A549 (cell line): ENCODE results near the gene TMTC2. TPM values are rescaled to one million over a fixed set of nuclear protein-coding genes. Genes with fewer than 3 reads are reported as not detected.

Experiments
- ATAC-seq, 2 experiments: fragments of 200-7000 bp in 1 of 2; fragments of >200 bp in 1 of 2; cut with Nextera tagmentation in 1 of 2; cut with Tn5 transposase in 1 of 2; 3 replicates each; pipeline versions ENCODE4 v1.8.0 to v1.9.1; 2018 to 2020; ENCODE audit warnings: mild to moderate bottlenecking in 1 of 2, moderate library complexity in 1 of 2
- CTCF ChIA-PET: fragments of 300-600 bp; sonication (Branson Sonifier 250); formaldehyde crosslinking; extraction: SDS; loops from one replicate; lab custom pipeline; 2021; ENCODE audit warnings: antibody characterized with exemption, inconsistent platforms; lab: Yijun Ruan, JAX
- POLR2A ChIA-PET: fragments of 350-600 bp; formaldehyde crosslinking; extraction: SDS; loops from one replicate; lab custom pipeline; 2021; ENCODE audit warnings: antibody characterized with exemption, inconsistent platforms; lab: Yijun Ruan, JAX
- DNase-seq, 2 experiments: peaks; one replicate each; pipeline versions ENCODE4 v3.0.0 to v3.0.0-alpha.2; 2011 to 2016; ENCODE audit warnings: low read depth in 1 of 2, low spot score in 1 of 2
- FAIRE-seq: peaks from 2 replicates; lab custom pipeline; 2011; peaks lifted over from hg19 to GRCh38; lab: Jason Lieb, UNC
- H3K27ac ChIP-seq, 2 experiments: fragments of >200 bp; sonication (Bioruptor Twin); formaldehyde crosslinking; 3 replicates each; pipeline ENCODE4 v1.5.1; 2016 to 2017
- H3K4me1 ChIP-seq: fragments of >200 bp; sonication (Bioruptor Twin); formaldehyde crosslinking; 3 replicates; pipeline ENCODE4 v1.6.1; 2016
- H3K4me2 ChIP-seq: fragments of >200 bp; sonication (Bioruptor Twin); formaldehyde crosslinking; 3 replicates; pipeline ENCODE4 v1.6.1; 2016
- H3K4me3 ChIP-seq: fragments of >200 bp; sonication (Bioruptor Twin); formaldehyde crosslinking; 3 replicates; pipeline ENCODE4 v1.5.1; 2016
- H3K9me3 ChIP-seq: fragments of >200 bp; sonication (Bioruptor Twin); formaldehyde crosslinking; 3 replicates; pipeline ENCODE4 v1.6.1; 2016
- ATOH8 ChIP-seq: fragments of 250-450 bp; sonication (Bioruptor Pico); IDR thresholded peaks from 2 replicates; pipeline ENCODE4 v1.5.0; 2020; ENCODE audit warnings: low read depth, mild to moderate bottlenecking, moderate library complexity
- BHLHE40 ChIP-seq: IDR thresholded peaks from 2 replicates; pipeline ENCODE4 v1.6.1; 2012; ENCODE audit warnings: low read depth, low read length, inconsistent platforms
- CEBPB ChIP-seq, 2 experiments: fragments of >200 bp in 1 of 2; sonication (Bioruptor Twin) in 1 of 2; formaldehyde crosslinking in 1 of 2; IDR thresholded peaks; 2 replicates each; pipeline ENCODE4 v1.6.1; 2012 to 2016
- CHD4 ChIP-seq: fragments of 200-600 bp; sonication (generic); IDR thresholded peaks from 2 replicates; pipeline ENCODE4 v1.6.1; 2016; ENCODE audit warnings: antibody characterized with exemption, mild to moderate bottlenecking, borderline replicate concordance
- EHF ChIP-seq: fragments of 250-450 bp; sonication (Bioruptor Pico); IDR thresholded peaks from 2 replicates; pipeline ENCODE4 v1.5.0; 2020; ENCODE audit warnings: mild to moderate bottlenecking
- ELK1 ChIP-seq: fragments of 150-350 bp; IDR thresholded peaks from 2 replicates; pipeline ENCODE4 v1.6.1; 2014; ENCODE audit warnings: low read depth, mild to moderate bottlenecking, low read length
- EP300 ChIP-seq, 2 experiments: fragments of >200 bp; sonication (Bioruptor Twin); formaldehyde crosslinking; IDR thresholded peaks; 2 replicates in 1 of 2; 3 replicates in 1 of 2; pipeline ENCODE4 v1.6.1; 2016 to 2017
- ESRRA ChIP-seq: fragments of 150-350 bp; IDR thresholded peaks from 2 replicates; pipeline ENCODE4 v1.6.1; 2014; ENCODE audit warnings: mild to moderate bottlenecking, low read length, borderline replicate concordance
- FOSL2 ChIP-seq, 2 experiments: fragments of 450-650 bp in 1 of 2; fragments of >200 bp in 1 of 2; sonication (Bioruptor Twin) in 1 of 2; formaldehyde crosslinking; IDR thresholded peaks; 2 replicates each; pipeline versions ENCODE4 v1.5.0 to v1.6.1; 2016 to 2020; ENCODE audit warnings: mild to moderate bottlenecking in 1 of 2, moderate library complexity in 1 of 2
- FOXS1 ChIP-seq: fragments of 250-450 bp; sonication (Bioruptor Pico); IDR thresholded peaks from 2 replicates; pipeline ENCODE4 v1.5.0; 2020; ENCODE audit warnings: mild to moderate bottlenecking, moderate library complexity
- GATA3 ChIP-seq: IDR thresholded peaks from 2 replicates; pipeline ENCODE4 v1.6.1; 2012; ENCODE audit warnings: borderline replicate concordance
- HMGXB4 ChIP-seq: fragments of 250-450 bp; sonication (Bioruptor Pico); IDR thresholded peaks from 2 replicates; pipeline ENCODE4 v1.5.0; 2021; ENCODE audit warnings: mild to moderate bottlenecking, moderate library complexity, borderline replicate concordance
- HOXA7 ChIP-seq: fragments of 250-450 bp; sonication (Bioruptor Pico); IDR thresholded peaks from 2 replicates; pipeline ENCODE4 v1.5.0; 2020; ENCODE audit warnings: mild to moderate bottlenecking, moderate library complexity
- KDM1A ChIP-seq: fragments of 200-600 bp; sonication (generic); IDR thresholded peaks from 2 replicates; pipeline ENCODE4 v1.6.1; 2016; ENCODE audit warnings: low read depth, mild to moderate bottlenecking
- MAX ChIP-seq: IDR thresholded peaks from 2 replicates; pipeline ENCODE4 v1.6.1; 2012
- NPAS2 ChIP-seq: fragments of 250-450 bp; sonication (Bioruptor Pico); IDR thresholded peaks from 2 replicates; pipeline ENCODE4 v1.8.0; 2022; ENCODE audit warnings: mild to moderate bottlenecking, moderate library complexity, borderline replicate concordance
- NR3C1 ChIP-seq: fragments of >200 bp; sonication (Bioruptor Twin); formaldehyde crosslinking; IDR thresholded peaks from 3 replicates; pipeline ENCODE4 v1.6.1; 2017
- PBX3 ChIP-seq: IDR thresholded peaks from 2 replicates; pipeline ENCODE4 v1.6.1; 2012
- PHF8 ChIP-seq: fragments of 200-600 bp; sonication (generic); IDR thresholded peaks from 2 replicates; pipeline ENCODE4 v1.6.1; 2016; ENCODE audit warnings: low read depth, mild to moderate bottlenecking, antibody characterized with exemption, moderate library complexity, borderline replicate concordance
- POLR2A ChIP-seq: IDR thresholded peaks from 2 replicates; pipeline ENCODE4 v1.6.1; 2012; ENCODE audit warnings: mild to moderate bottlenecking, low read length
- POLR2AphosphoS2 ChIP-seq: conservative IDR thresholded peaks from 2 replicates; pipeline ENCODE4 v1.6.1; 2012; ENCODE audit warnings: low read length, improper control_type of control experiment, inconsistent platforms
- RARB ChIP-seq: fragments of 250-450 bp; sonication (Bioruptor Pico); IDR thresholded peaks from 2 replicates; pipeline ENCODE4 v1.8.0; 2021; ENCODE audit warnings: mild to moderate bottlenecking, moderate library complexity
- REST ChIP-seq: fragments of 200-600 bp; sonication (generic); IDR thresholded peaks from 2 replicates; pipeline ENCODE4 v1.6.1; 2016; ENCODE audit warnings: antibody characterized with exemption, mild to moderate bottlenecking, moderate library complexity
- RFX5 ChIP-seq: fragments of 450-650 bp; IDR thresholded peaks from 2 replicates; pipeline ENCODE4 v1.7.1; 2014; ENCODE audit warnings: antibody characterized with exemption, mild to moderate bottlenecking, moderate library complexity
- SMC3 ChIP-seq: fragments of >200 bp; sonication (Bioruptor Twin); formaldehyde crosslinking; IDR thresholded peaks from 3 replicates; pipeline ENCODE4 v1.6.1; 2018; ENCODE audit warnings: inconsistent platforms
- SREBF2 ChIP-seq: fragments of 450-650 bp; IDR thresholded peaks from 2 replicates; pipeline ENCODE4 v1.6.1; 2014; ENCODE audit warnings: mild to moderate bottlenecking, moderate library complexity
- TP53 ChIP-seq: fragments of 250-450 bp; sonication (Bioruptor Pico); IDR thresholded peaks from 2 replicates; pipeline ENCODE4 v1.5.0; 2021; ENCODE audit warnings: mild to moderate bottlenecking, moderate library complexity
- ZFP36 ChIP-seq: fragments of 450-650 bp; IDR thresholded peaks from 2 replicates; pipeline ENCODE4 v1.6.1; 2014; ENCODE audit warnings: borderline replicate concordance; ENCODE audit not compliant: partially characterized antibody
- WGBS: methylation state at CpG from one replicate; pipeline ENCODE4 v1.1.6; 2017; ENCODE audit errors: missing lambda C conversion rate; 5-methylcytosine and 5-hydroxymethylcytosine counted together
- polyA plus RNA-seq, 4 experiments: library from polyadenylated mRNA; depleted of rRNA in 3 of 4; stranded (reverse); fragments of >200 nt; fragmentation: RNase III in 1 of 4; extraction: RNeasy Plus Mini Kit Qiagen cat#74134 plus additional on column Dnase treatment in 1 of 4; gene quantifications; 2 replicates in 3 of 4; 3 replicates in 1 of 4; pipeline ENCODE4 v1.2.3, GENCODE V29; 2011 to 2017

Gene TMTC2
- polyA plus RNA-seq, 2 of the 4 experiments (the other 2 are of a cell fraction): 1.8 to 5.3 TPM

GRCh38 chr12:83132360-83132759 is 445.7 kb downstream of the TMTC2 start:
- ATAC-seq (no peak), DNase-seq (no peak), FAIRE-seq (no peak)
- CTCF ChIA-PET: interaction anchor here (1.1 kb wide), 1 partner anchor 11 kb away, joined by 3 read pairs; no protein-coding TSS in a partner anchor
- POLR2A ChIA-PET: no interaction called here
- WGBS: 92% methylated on average over 2 of the region's 2 CpGs
- Histone ChIP-seq H3K9me3 (no peaks in the 10 kb centered on the region), H3K27ac (no peak overlapping the region), H3K4me3 (no peak overlapping the region), H3K4me2 (no peak overlapping the region), H3K4me1 (no peaks in the 10 kb centered on the region)
- TF ChIP-seq SREBF2 (no peak), CHD4 (no peak), NR3C1 (no peak), ELK1 (no peak), BHLHE40 (no peak), KDM1A (no peak), PHF8 (no peak), MAX (no peak), POLR2AphosphoS2 (no peak), RARB (CRISPR knock-in tag) (no peak), NPAS2 (CRISPR knock-in tag) (no peak), TP53 (no peak), EP300 (IDR thresholded peaks at IDR 0.05) (no peak), FOSL2 (IDR thresholded peaks at IDR 0.05) (no peak), FOSL2 (CRISPR knock-in tag; IDR thresholded peaks at IDR 0.05) (no peak), CEBPB (IDR thresholded peaks at IDR 0.05) (no peak), EHF (CRISPR knock-in tag) (no peak), ESRRA (no peak), SMC3 (no peak), HMGXB4 (CRISPR knock-in tag) (no peak)

- ATAC-seq (no peak), FAIRE-seq (no peak), DNase-seq (no peak)
- Histone ChIP-seq H3K27ac (no peak overlapping the region), H3K4me1 (no peaks in the 10 kb centered on the region), H3K9me3 (no peaks in the 10 kb centered on the region), H3K4me2 (no peak overlapping the region), H3K4me3 (no peak overlapping the region)
- 51% methylated on average over 1 of the region's 1 CpG for WGBS
- POLR2A ChIA-PET: no interaction called here
- CTCF ChIA-PET: no interaction called here
- TF ChIP-seq HMGXB4 (CRISPR knock-in tag) (no peak), PBX3 (no peak), EHF (CRISPR knock-in tag) (no peak), RFX5 (no peak), FOXS1 (CRISPR knock-in tag) (no peak), HOXA7 (no peak), ZFP36 (no peak), GATA3 (no peak), SREBF2 (no peak), ATOH8 (CRISPR knock-in tag) (no peak), CHD4 (no peak), POLR2A (no peak), NR3C1 (no peak), REST (no peak)
Observed at GRCh38 chr12:83136411-83136810, 449.7 kb downstream of the TMTC2 start.
